Mononuclear cell (primary cell): ENCODE data around the gene LIMK2. TPM values are rescaled to one million over a fixed set of nuclear protein-coding genes. Genes with fewer than 3 reads are reported as not detected.
A peak's percentile ranks its signal among the peaks of the same experiment; 100 is the strongest.

ENCODE experiments used
- H3K27me3 ChIP-seq: 2 replicates; pipeline ENCODE4 v1.6.0; 2011; ENCODE audit warnings: low read length, control low read depth; ENCODE audit not compliant: insufficient read depth
- H3K4me1 ChIP-seq: 2 replicates; pipeline ENCODE4 v1.5.1; 2011; ENCODE audit warnings: mild to moderate bottlenecking, low read length, control low read depth; ENCODE audit not compliant: insufficient read depth
- H3K4me3 ChIP-seq: 2 replicates; pipeline ENCODE4 v1.5.1; 2011; ENCODE audit warnings: mild to moderate bottlenecking, low read length, moderate library complexity
- H3K9me3 ChIP-seq: 2 replicates; pipeline ENCODE4 v1.5.1; 2011; ENCODE audit warnings: low read depth, mild to moderate bottlenecking, control low read depth, low read length
- total RNA-seq: library from RNA; depleted of rRNA; stranded (reverse); fragments of >200 nt; gene quantifications from one replicate; pipeline ENCODE4 v1.2.3, GENCODE V29; 2012

LIMK2 gene
- total RNA-seq, 1 donor = 19.7 TPM

- no peaks in the 10 kb centered on the region for H3K9me3 ChIP-seq
- H3K4me1 ChIP-seq = peaks cover 97% of the 10 kb centered on the region
- H3K4me3 ChIP-seq = no peak overlapping the region
- no peaks in the 10 kb centered on the region for H3K27me3 ChIP-seq
Observed at GRCh38 chr22:31284281-31285155, 72.4 kb downstream of the LIMK2 start.

GRCh38 chr22:31286360-31287255, 74.5 kb downstream of the LIMK2 start:
- Histone ChIP-seq H3K9me3 (no peaks in the 10 kb centered on the region), H3K27me3 (no peaks in the 10 kb centered on the region), H3K4me1 (peaks cover 87% of the 10 kb centered on the region), H3K4me3 (no peak overlapping the region)

GRCh38 chr22:31287818-31288495, 75.9 kb downstream of the LIMK2 start:
- Histone ChIP-seq H3K4me3 (no peak overlapping the region), H3K4me1 (peaks cover 83% of the 10 kb centered on the region), H3K27me3 (no peaks in the 10 kb centered on the region), H3K9me3 (no peaks in the 10 kb centered on the region)

- H3K4me3 ChIP-seq = peak overlapping the region; percentile 57
- peaks cover 83% of the 10 kb centered on the region for H3K4me1 ChIP-seq
- no peaks in the 10 kb centered on the region for H3K27me3 ChIP-seq
- H3K9me3 ChIP-seq = no peaks in the 10 kb centered on the region
Observed at GRCh38 chr22:31288496-31289240, 76.6 kb downstream of the LIMK2 start.

GRCh38 chr22:31289344-31289743, 77.2 kb downstream of the LIMK2 start:
- Histone ChIP-seq H3K27me3 (no peaks in the 10 kb centered on the region), H3K9me3 (no peaks in the 10 kb centered on the region), H3K4me1 (peaks cover 83% of the 10 kb centered on the region), H3K4me3 (peak overlapping the region; percentile 57)

GRCh38 chr22:31290494-31291471, 78.7 kb downstream of the LIMK2 start:
- no peaks in the 10 kb centered on the region for H3K27me3 ChIP-seq
- H3K4me1 ChIP-seq = peaks cover 81% of the 10 kb centered on the region
- peak overlapping the region; percentile 57 for H3K4me3 ChIP-seq
- no peaks in the 10 kb centered on the region for H3K9me3 ChIP-seq

GRCh38 chr22:31291481-31292235, 79.6 kb downstream of the LIMK2 start:
- Histone ChIP-seq H3K9me3 (no peaks in the 10 kb centered on the region), H3K4me1 (peaks cover 80% of the 10 kb centered on the region), H3K4me3 (peak overlapping the region; percentile 57), H3K27me3 (no peaks in the 10 kb centered on the region)

GRCh38 chr22:31292236-31292989, 80.3 kb downstream of the LIMK2 start, which contains the start of gene PIK3IP1:
Gene PIK3IP1 (minus strand): TSS chr22:31292488. CDS start chr22:31292344, 144 bp downstream.
- no peaks in the 10 kb centered on the region for H3K27me3 ChIP-seq
- peak within 1 kb of the TSS; percentile 57 for H3K4me3 ChIP-seq
- H3K4me1 ChIP-seq = peaks cover 76% of the 10 kb centered on the region
- no peaks in the 10 kb centered on the region for H3K9me3 ChIP-seq

- Histone ChIP-seq H3K27me3 (no peaks in the 10 kb centered on the region), H3K9me3 (no peaks in the 10 kb centered on the region), H3K4me1 (peaks cover 49% of the 10 kb centered on the region), H3K4me3 (no peak overlapping the region)
Observed at GRCh38 chr22:31295360-31295759, 83.3 kb downstream of the LIMK2 start.

- Histone ChIP-seq H3K4me3 (no peak overlapping the region), H3K9me3 (no peaks in the 10 kb centered on the region), H3K27me3 (no peaks in the 10 kb centered on the region), H3K4me1 (peaks cover 49% of the 10 kb centered on the region)
Observed at GRCh38 chr22:31295831-31296657, 83.9 kb downstream of the LIMK2 start.

GRCh38 chr22:31300896-31301295, 88.8 kb downstream of the LIMK2 start:
- no peaks in the 10 kb centered on the region for H3K27me3 ChIP-seq
- peaks cover 10% of the 10 kb centered on the region for H3K4me1 ChIP-seq
- no peak overlapping the region for H3K4me3 ChIP-seq
- no peaks in the 10 kb centered on the region for H3K9me3 ChIP-seq

- no peaks in the 10 kb centered on the region for H3K27me3 ChIP-seq
- H3K9me3 ChIP-seq = no peaks in the 10 kb centered on the region
- no peak overlapping the region for H3K4me3 ChIP-seq
- H3K4me1 ChIP-seq = peaks cover 2% of the 10 kb centered on the region
Observed at GRCh38 chr22:31302006-31302405, 89.9 kb downstream of the LIMK2 start.
